Activated CD8-positive, alpha-beta T cell treated with anti-CD3 and anti-CD28 coated beads for 36 hours (primary cell): ENCODE data around the gene MRAP2. TPM values are rescaled to one million over a fixed set of nuclear protein-coding genes. Genes with fewer than 3 reads are reported as not detected.

ENCODE experiments used
- ATAC-seq: fragments of 200-7000 bp; cut with Tn5 transposase; one replicate; pipeline ENCODE4 v1.10.0; 2021; ENCODE audit warnings: mild to moderate bottlenecking, moderate library complexity
- CTCF ChIA-PET: fragments of 350-600 bp; sonication (Branson Sonifier 250); formaldehyde crosslinking; loops from one replicate; lab custom pipeline; 2021; ENCODE audit warnings: antibody characterized with exemption; lab: Charles Lee
- POLR2A ChIA-PET: fragments of 350-600 bp; sonication (Branson Sonifier 250); formaldehyde crosslinking; loops from one replicate; lab custom pipeline; 2021; ENCODE audit warnings: antibody characterized with exemption; lab: Charles Lee
- DNase-seq: peaks from one replicate; pipeline ENCODE4 v3.0.0-alpha.2; 2020
- H3K27ac Mint-ChIP-seq: one replicate; pipeline ENCODE4 v1.8.0; 2021; ENCODE audit warnings: mild to moderate bottlenecking, mixed read lengths
- H3K27me3 Mint-ChIP-seq: one replicate; pipeline ENCODE4 v1.8.0; 2021; ENCODE audit warnings: mixed read lengths
- H3K36me3 Mint-ChIP-seq: one replicate; pipeline ENCODE4 v1.8.0; 2021; ENCODE audit warnings: low read depth, mixed read lengths
- H3K4me1 Mint-ChIP-seq: one replicate; pipeline ENCODE4 v1.8.0; 2021; ENCODE audit warnings: low read depth, mixed read lengths
- H3K4me3 Mint-ChIP-seq: one replicate; pipeline ENCODE4 v1.8.0; 2021; ENCODE audit warnings: mild to moderate bottlenecking, moderate library complexity, mixed read lengths
- H3K9me3 Mint-ChIP-seq: one replicate; pipeline ENCODE4 v1.8.0; 2021; ENCODE audit warnings: mixed read lengths
- intact Hi-C: fragments of 100-400 bp; cut with micrococcal nuclease; formaldehyde crosslinking; loops from one replicate; pipeline ENCODE4 v1.10.0; 2022
- total RNA-seq, 2 experiments: library from RNA; stranded (reverse); gene quantifications; one replicate each; pipeline ENCODE4 v1.2.3, GENCODE V29; 2021
- TF ChIP-seq, protein P1 (sequence below): fragments of 200-600 bp; IDR thresholded peaks from one replicate; pipeline ENCODE4 v1.8.0; 2022; ENCODE audit warnings: antibody characterized with exemption, mild to moderate bottlenecking

MRAP2 gene
- total RNA-seq, 2 experiments from 2014 or later = not detected

DNA sequence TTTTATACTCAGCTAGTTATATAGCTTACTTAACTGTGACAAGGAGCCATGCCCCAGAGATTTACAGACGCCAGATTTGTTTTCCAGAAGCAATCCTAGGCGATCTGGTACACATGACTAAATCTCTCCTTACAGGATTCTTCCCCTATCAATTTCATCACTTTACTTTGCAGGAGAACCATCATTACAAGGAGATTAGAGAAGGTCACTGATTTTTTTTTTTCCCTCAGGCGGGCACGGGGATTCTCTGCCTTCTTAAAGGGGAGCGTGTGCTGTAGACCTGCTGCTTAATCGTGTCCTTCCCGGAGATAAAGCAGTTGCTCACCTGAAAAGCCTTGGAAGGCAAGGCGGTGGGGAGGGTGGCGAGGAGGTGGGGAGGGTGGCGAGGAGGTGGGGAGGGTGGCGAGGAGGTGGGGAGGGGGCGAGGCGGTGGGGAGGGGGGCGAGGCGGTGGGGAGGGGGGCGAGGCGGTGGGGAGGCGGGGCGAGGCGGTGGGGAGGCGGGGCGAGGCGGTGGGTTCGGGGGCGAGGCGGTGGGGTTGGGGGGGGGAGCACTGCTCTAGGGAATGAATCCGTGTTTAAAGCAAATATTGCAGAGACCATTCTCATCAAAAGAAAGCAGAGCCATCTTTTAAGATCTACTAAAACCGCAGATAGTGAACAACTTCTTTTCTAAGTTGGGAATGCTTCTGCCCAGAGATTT is 14.3 kb upstream of the MRAP2 start:
- intact Hi-C loops = no loop called here
- TF ChIP-seq, protein P1, sequence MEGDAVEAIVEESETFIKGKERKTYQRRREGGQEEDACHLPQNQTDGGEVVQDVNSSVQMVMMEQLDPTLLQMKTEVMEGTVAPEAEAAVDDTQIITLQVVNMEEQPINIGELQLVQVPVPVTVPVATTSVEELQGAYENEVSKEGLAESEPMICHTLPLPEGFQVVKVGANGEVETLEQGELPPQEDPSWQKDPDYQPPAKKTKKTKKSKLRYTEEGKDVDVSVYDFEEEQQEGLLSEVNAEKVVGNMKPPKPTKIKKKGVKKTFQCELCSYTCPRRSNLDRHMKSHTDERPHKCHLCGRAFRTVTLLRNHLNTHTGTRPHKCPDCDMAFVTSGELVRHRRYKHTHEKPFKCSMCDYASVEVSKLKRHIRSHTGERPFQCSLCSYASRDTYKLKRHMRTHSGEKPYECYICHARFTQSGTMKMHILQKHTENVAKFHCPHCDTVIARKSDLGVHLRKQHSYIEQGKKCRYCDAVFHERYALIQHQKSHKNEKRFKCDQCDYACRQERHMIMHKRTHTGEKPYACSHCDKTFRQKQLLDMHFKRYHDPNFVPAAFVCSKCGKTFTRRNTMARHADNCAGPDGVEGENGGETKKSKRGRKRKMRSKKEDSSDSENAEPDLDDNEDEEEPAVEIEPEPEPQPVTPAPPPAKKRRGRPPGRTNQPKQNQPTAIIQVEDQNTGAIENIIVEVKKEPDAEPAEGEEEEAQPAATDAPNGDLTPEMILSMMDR = no peak
- no peak for DNase-seq
- Mint-ChIP-seq H3K27me3 (peaks cover 7% of the 10 kb centered on the region), H3K4me1 (no peaks in the 10 kb centered on the region), H3K36me3 (no peaks in the 10 kb centered on the region), H3K4me3 (no peak overlapping the region), H3K9me3 (no peaks in the 10 kb centered on the region), H3K27ac (no peak overlapping the region)
- POLR2A ChIA-PET = no interaction called here
- CTCF ChIA-PET = no interaction called here
- ATAC-seq = no peak

DNA sequence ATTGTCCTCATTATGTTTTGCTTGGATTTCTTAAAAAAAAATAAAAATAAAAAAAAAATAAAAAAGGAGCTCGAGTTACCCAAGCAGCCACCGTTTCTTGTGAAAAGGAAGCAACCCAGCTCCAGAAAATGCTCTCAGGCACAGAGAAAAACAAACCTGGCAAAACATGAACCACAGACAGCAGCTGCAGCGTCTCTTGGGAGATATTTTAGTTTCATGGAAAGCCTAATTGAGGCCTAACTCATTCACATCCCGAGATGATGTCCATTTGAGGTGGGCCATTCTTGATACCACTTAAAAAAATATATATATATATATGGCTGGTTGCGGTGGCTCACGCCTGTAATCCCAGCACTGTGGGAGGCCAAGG is 13.7 kb upstream of the MRAP2 start:
- Mint-ChIP-seq H3K4me1 (no peaks in the 10 kb centered on the region), H3K27me3 (peaks cover 7% of the 10 kb centered on the region), H3K9me3 (no peaks in the 10 kb centered on the region), H3K4me3 (no peak overlapping the region), H3K36me3 (no peaks in the 10 kb centered on the region), H3K27ac (no peak overlapping the region)
- ChIA-PET CTCF (no interaction called here), POLR2A (no interaction called here)
- intact Hi-C loops = no loop called here
- TF ChIP-seq, protein P1 = no peak
- no peak for DNase-seq
- ATAC-seq = no peak

DNA sequence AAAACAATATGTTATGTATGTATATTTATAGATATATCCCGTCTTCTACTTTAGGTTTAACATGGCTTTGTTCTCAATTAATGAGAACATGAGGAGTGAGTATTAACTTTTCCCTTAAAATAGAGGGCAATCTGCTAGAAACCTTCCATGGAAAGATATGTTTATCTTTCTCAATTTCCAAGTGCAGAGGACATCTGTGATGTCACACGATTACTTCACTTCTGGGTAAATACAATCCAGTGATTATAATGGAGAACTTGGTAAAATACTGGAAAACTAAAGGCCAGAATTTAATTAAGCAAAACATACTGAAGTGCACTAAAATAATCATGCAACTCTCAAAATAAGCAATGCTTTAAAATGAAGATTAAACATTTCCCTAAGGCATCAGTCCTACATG is 11.9 kb upstream of the MRAP2 start:
- Mint-ChIP-seq H3K9me3 (peaks cover 4% of the 10 kb centered on the region), H3K4me3 (no peak overlapping the region), H3K4me1 (no peaks in the 10 kb centered on the region), H3K36me3 (no peaks in the 10 kb centered on the region), H3K27ac (no peak overlapping the region), H3K27me3 (peaks cover 6% of the 10 kb centered on the region)
- ChIA-PET POLR2A (no interaction called here), CTCF (no interaction called here)
- TF ChIP-seq, protein P1 = no peak
- no peak for DNase-seq
- ATAC-seq = no peak
- intact Hi-C loops = no loop called here

DNA sequence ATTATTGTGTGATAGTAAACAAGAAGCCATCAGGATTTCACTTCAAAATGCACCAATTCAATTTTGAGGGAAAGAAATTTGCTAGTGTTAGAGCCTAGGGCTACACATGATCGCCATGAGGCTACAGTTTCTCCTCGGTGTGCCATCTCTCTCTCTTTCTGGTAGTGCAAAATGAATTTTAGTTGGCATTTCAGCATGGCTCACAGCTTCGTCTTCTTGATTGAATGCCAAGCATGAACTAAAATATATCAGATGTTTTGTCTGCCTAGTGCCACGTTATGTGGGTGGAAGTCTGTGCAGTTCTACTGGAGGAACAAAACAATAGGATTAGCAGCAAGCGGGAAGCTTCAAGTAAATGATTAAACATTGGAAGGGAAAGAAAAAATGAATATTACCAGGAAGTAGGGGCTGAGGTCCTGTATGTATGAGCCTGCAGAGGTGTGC is 6.8 kb upstream of the MRAP2 start:
- Mint-ChIP-seq H3K9me3 (peaks cover 4% of the 10 kb centered on the region), H3K27me3 (peaks cover 7% of the 10 kb centered on the region), H3K4me3 (no peak overlapping the region), H3K27ac (no peak overlapping the region), H3K4me1 (no peaks in the 10 kb centered on the region), H3K36me3 (no peaks in the 10 kb centered on the region)
- intact Hi-C loops = no loop called here
- POLR2A ChIA-PET = no interaction called here
- CTCF ChIA-PET = no interaction called here
- TF ChIP-seq, protein P1 = no peak
- DNase-seq (no peak), ATAC-seq (no peak)

DNA sequence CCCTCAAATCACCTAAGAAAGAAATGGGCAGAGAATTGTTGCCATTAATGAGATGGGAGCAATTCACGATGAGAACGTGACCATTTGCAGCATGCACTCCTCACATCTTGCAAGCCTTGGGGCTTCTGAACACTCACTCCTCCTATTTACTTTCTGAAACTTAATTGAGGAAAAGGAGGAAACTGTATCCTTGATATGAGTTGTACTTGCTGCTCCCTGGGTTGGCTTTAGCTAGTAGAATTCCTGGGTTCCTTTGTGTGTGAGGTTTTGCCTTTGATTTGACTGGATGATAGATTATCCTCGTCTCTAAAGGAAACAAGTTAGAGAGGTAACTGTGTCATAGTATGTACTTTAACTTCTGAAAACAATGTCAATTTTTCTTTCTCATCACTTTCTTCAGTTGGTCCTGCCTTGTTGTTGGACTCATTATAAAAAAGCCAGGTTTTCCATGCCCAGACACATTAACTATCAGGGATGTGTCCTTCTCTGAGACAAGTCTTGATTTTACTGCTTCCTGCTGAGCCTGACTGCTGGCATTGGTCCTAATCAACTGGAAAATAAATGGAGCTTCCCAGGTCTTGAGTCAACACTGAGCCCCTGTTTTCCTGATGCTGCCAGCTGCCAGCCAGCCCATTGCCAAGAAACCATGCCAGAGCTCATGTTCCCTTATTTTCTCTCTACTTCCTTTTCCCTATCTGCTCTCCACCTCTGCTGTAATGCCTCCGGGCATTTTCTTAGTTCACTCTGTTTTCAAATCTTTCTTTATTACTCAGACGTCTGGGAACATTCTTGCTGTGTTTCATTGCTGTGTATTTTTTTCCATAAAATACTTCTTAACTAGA is 6.0 kb upstream of the MRAP2 start:
- TF ChIP-seq, protein P1 = no peak
- DNase-seq (no peak), ATAC-seq (no peak)
- Mint-ChIP-seq H3K4me1 (no peaks in the 10 kb centered on the region), H3K27me3 (peaks cover 13% of the 10 kb centered on the region), H3K9me3 (peaks cover 4% of the 10 kb centered on the region), H3K36me3 (no peaks in the 10 kb centered on the region), H3K27ac (no peak overlapping the region), H3K4me3 (no peak overlapping the region)
- CTCF ChIA-PET = no interaction called here
- POLR2A ChIA-PET = no interaction called here
- intact Hi-C loops = no loop called here
